NK-92 (cell line): Measurements from ENCODE around the gene SIAH2.

ENCODE experiments used
- DNase-seq: peaks from one replicate; lab custom pipeline; 2025; ENCODE audit not compliant: unreplicated experiment; lab: John Stamatoyannopoulos, UW

Gene SIAH2

GRCh38 chr3:150736316-150736719, 26.7 kb downstream of the SIAH2 start:
- DNase-seq, result no peak

DNA sequence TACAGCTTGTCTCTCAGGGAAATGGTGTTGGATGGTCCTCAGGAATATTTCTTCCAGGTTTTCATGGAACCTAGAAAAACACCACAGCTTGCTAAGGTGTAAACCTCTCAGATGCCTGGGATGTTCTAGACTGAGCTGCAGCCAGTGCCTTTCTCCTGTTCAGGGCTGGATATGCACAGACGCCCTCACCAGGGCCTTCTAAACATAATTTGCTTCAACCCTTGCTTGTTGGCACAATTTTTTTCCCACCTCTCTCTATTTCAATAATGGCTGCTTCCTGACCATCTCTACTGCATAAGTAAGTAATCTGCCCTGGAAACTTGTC, 28.2 kb downstream of the SIAH2 start:
- DNase-seq, result no peak

GRCh38 chr3:150733936-150734794, 28.8 kb downstream of the SIAH2 start:
- DNase-seq, result no peak

DNA sequence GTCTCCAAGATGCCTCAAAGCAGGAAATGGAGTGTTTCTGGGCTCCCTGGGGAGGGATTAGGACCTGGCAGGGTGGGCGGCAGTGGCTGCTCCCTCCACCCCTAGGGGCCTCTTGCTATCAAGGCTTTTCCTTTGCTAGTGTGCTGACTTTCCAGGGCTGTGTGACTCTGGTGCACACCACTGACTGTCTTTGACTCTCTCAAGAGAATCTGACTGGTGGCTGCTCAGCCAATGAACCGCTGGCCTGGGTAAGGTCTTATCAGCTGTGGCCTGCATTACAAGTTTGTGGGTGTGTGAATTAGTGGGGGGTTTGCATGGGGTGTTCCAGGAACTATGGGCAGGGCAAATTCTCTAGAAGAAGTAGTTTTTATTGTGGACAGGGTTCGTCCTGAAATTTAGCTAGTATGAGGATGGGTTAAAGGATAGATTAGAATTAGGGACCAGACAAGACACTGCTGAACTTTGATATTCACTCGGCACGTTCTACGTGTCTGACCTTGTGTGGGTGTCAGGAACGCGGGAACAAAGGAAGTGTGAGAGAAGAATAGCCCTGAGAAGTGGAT, 29.5 kb downstream of the SIAH2 start:
- no peak for DNase-seq

DNA sequence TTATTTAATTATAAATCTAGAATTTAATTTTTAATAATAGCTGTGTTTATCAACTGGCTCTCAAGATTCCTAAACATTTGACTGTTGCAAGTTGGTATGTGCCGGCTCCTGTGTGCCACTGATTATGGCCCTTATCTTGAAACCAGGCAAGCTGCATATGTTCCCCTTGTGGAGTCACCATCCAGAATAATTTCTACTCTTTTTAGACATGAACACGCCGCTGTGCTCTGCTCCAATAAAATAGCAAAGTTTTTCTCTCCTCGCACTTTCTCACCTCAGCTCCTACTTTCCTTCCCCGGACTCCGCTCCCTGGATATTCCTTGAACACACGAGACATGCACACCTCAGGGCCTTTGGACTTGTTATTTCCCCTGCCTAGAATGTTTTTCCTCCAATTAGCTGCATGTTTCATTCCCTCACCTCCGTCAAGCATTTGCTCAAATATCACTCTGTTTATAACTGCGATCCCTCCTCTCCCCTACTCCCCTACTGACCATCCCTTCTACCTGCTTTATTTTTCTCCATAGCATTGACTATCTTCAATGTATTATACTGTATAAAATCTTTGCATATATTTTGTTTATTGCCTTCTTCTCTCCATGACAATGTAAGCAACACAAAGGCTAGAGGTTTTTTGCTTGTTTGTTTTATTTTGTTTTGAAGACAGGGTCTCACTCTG, 33.1 kb downstream of the SIAH2 start:
- DNase-seq, result no peak

GRCh38 chr3:150727653-150728502, 35.1 kb downstream of the SIAH2 start:
- no peak for DNase-seq

DNA sequence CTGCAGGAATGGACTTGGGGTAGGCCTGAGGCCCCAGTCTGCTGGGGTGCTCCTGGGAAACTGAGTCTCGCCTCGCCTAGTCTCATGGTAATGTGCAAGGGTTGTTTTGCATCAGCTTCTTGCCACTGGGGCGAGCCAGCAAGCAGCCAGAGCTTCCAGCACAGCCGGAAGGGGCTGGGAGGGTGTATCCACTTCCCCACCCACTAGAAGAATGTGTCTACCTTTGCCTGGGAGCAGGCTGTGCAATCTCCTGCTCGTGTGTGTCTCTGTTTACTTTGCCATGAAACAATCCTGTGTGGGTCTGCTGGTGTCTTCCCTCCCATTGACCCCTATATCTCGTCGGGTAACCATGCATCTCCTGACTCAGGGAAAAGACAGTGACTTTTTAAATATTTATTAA, 37.4 kb downstream of the SIAH2 start:
- no peak for DNase-seq

DNA sequence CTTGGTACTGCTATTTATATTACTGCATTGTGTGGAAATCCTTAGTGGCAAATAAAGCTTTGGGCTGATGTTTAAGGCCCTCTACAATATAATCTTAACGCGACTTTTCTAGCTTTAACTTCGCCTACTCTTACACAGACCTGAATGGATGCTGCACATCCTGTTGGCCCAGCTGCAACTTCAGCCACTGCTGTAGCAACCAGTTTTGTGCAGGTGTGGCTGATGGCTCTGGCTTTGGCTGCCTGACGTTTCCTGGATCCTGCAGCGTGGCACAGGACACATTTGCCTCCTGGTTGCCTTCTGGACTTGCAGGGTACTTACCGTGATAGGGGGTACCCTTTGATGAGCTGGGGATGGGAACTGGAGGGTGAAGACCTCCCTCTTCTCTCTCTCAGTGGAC, 39.0 kb downstream of the SIAH2 start:
- DNase-seq, result no peak

DNA sequence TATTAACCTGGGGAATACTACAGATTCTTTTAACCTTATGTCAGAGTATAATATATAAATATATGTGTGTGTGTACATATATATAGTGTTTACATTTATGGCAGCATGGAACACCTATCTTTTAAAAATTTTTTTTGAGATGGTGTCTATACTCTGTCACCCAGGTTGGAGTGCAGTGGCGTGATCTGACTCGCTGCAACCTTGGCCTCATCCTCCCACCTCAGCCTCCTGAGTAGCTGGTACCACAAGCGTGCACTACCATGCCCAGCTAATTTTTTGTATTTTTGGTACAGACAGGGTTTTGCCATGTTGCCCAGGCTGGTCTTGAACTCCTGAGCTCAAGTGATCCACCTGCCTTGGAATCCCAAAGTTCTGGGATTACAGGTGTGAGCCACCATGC, 40.7 kb downstream of the SIAH2 start:
- no peak for DNase-seq

- no peak for DNase-seq
These were observed 41.5 kb downstream of the SIAH2 start for GRCh38 chr3:150721285-150722130.

DNA sequence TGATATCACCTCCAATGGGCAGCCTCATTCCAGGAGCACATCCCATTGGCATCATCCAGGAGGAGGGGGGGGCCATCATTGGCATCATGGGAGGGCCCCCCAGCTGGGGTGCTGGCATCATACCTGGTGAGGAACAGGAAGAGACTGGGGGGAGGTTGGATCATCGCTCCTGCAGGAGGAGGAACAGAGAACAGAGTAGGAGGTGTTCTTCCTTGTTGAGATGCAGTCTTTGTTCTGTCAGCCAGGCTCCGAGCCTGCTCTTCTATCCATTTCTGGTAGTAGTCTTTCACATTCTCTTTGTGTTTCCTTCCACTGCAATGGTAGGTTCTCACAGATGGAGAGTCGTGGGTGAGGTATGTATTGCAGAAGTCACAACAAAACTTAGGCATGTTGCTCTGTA, 42.5 kb downstream of the SIAH2 start:
- DNase-seq, result no peak

- DNase-seq, result no peak
These were observed 52.9 kb downstream of the SIAH2 start for GRCh38 chr3:150710097-150710496.

GRCh38 chr3:150703756-150704344, 59.1 kb downstream of the SIAH2 start, which contains the start of gene ERICH6:
Gene ERICH6, minus strand, starts transcription at chr3:150703920. Its CDS starts 22 bp downstream, at chr3:150703898.
- DNase-seq, result no peak

GRCh38 chr3:150703299-150703755, 59.6 kb downstream of the SIAH2 start:
- DNase-seq, result no peak

GRCh38 chr3:150699068-150699639, 63.8 kb downstream of the SIAH2 start:
- no peak for DNase-seq

DNA sequence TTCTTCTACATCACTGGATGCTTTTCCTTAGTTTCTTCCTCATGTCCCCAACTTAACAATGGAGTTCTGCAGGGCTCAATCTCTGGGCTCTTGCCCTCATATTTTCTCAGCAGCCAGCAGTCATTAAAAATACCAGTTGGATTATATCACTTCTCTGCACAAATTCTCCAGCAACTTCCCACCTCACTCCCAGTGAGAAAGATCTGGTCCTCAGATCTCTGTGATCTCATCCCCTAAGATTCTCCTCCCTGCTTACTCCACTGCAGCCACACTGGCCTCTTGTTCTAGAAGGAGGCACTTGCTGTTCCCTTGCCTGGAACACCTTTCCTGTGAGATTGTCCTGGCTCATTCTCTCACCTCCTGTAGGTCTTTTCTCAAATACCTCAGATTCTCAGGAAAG, 65.3 kb downstream of the SIAH2 start:
- no peak for DNase-seq

DNA sequence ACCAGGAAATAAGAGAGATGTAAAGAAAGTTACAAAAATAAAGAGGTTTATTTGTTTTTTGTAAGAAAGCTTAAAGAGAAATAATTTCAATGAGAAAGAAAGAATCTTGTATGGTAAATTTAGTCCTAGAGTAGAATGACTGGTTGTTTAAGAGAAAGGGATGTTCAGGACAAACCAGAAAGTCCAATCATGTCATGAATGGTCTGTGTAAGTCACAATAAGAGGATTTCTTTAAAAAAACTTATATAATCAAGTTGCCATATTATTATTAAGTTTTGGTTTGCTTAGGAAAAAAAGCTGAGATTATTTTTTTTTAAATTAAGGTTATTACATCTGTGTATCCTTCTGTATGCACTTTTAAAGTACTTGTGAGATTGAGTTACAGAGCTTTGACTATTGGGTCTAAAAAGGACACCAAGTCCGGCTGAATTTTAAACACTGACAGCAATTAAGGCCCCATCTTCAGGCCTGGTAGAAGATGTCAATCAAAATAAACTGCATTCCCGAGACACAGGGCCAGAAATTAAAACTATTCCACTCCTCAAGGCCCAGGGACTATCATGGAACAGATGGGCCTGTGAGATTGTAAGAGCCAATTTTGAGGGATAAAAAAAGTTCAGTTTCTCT, 71.4 kb downstream of the SIAH2 start:
- DNase-seq, result no peak
